A549 (cell line): ENCODE measurements around the gene NKIRAS2.

ENCODE experiments used
- MAZ ChIP-seq: fragments of 150-350 bp; IDR thresholded peaks from 2 replicates; pipeline ENCODE4 v1.6.1; 2014; ENCODE audit warnings: antibody characterized with exemption, low read depth, low read length, borderline replicate concordance
- TF ChIP-seq, protein P1 (sequence below): fragments of >200 bp; sonication (Bioruptor Twin); formaldehyde crosslinking; IDR thresholded peaks from 3 replicates; pipeline ENCODE4 v1.5.1; 2016

- TF ChIP-seq, protein P1, sequence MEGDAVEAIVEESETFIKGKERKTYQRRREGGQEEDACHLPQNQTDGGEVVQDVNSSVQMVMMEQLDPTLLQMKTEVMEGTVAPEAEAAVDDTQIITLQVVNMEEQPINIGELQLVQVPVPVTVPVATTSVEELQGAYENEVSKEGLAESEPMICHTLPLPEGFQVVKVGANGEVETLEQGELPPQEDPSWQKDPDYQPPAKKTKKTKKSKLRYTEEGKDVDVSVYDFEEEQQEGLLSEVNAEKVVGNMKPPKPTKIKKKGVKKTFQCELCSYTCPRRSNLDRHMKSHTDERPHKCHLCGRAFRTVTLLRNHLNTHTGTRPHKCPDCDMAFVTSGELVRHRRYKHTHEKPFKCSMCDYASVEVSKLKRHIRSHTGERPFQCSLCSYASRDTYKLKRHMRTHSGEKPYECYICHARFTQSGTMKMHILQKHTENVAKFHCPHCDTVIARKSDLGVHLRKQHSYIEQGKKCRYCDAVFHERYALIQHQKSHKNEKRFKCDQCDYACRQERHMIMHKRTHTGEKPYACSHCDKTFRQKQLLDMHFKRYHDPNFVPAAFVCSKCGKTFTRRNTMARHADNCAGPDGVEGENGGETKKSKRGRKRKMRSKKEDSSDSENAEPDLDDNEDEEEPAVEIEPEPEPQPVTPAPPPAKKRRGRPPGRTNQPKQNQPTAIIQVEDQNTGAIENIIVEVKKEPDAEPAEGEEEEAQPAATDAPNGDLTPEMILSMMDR = no peak
- TF ChIP-seq MAZ = no peak
These were observed 38.2 kb downstream of the NKIRAS2 start for GRCh38 chr17:42058063-42058462.
